Endothelial cell (in vitro differentiated cells): Measurements from ENCODE around the gene KRT17. TPM values are rescaled to one million over a fixed set of nuclear protein-coding genes. Genes with fewer than 3 reads are reported as not detected.
"Not testable (repeated sequence)": the region's sequence is repeated elsewhere in the genome, so short reads cannot be mapped to it uniquely, and the experiment has no call there.

Experiments used
- DNase-seq: peaks from one replicate; pipeline ENCODE4 v3.0.0; 2021; ENCODE audit warnings: low spot score
- H3K27ac Mint-ChIP-seq: one replicate; pipeline ENCODE4 v1.8.0; 2021; ENCODE audit warnings: mixed read lengths, inconsistent platforms; ENCODE audit not compliant: unreplicated experiment
- H3K27me3 Mint-ChIP-seq: one replicate; pipeline ENCODE4 v1.8.0; 2021; ENCODE audit warnings: mild to moderate bottlenecking, moderate library complexity, mixed read lengths, inconsistent platforms; ENCODE audit not compliant: unreplicated experiment
- H3K36me3 Mint-ChIP-seq: one replicate; pipeline ENCODE4 v1.8.0; 2021; ENCODE audit warnings: mild to moderate bottlenecking, low read depth, mixed read lengths, inconsistent platforms; ENCODE audit not compliant: unreplicated experiment
- H3K4me1 Mint-ChIP-seq: one replicate; pipeline ENCODE4 v1.8.0; 2021; ENCODE audit warnings: mild to moderate bottlenecking, mixed read lengths, inconsistent platforms; ENCODE audit not compliant: unreplicated experiment
- H3K4me3 Mint-ChIP-seq: one replicate; pipeline ENCODE4 v1.8.0; 2021; ENCODE audit warnings: mild to moderate bottlenecking, mixed read lengths, inconsistent platforms; ENCODE audit not compliant: unreplicated experiment
- H3K9me3 Mint-ChIP-seq: one replicate; pipeline ENCODE4 v1.8.0; 2021; ENCODE audit warnings: mixed read lengths, inconsistent platforms; ENCODE audit not compliant: unreplicated experiment
- CTCF ChIP-seq: fragments of 200-600 bp; sonication (generic); IDR thresholded peaks from one replicate; pipeline ENCODE4 v1.5.0; 2021; ENCODE audit warnings: antibody characterized with exemption; ENCODE audit not compliant: unreplicated experiment
- total RNA-seq: library from RNA; stranded (reverse); fragmentation: NEBNext Ultra II Directional; extraction: Animal tissue kit (Norgen Biotek cat#: 25700); gene quantifications from one replicate; pipeline ENCODE4 v1.2.1, GENCODE V29; 2021; ENCODE audit not compliant: unreplicated experiment

The KRT17 gene
- total RNA-seq, 1 donor from 2014 or later: not detected

- Mint-ChIP-seq H3K27ac (no peak overlapping the region), H3K9me3 (no peaks in the 10 kb centered on the region), H3K4me1 (no peaks in the 10 kb centered on the region), H3K4me3 (no peak overlapping the region), H3K36me3 (no peaks in the 10 kb centered on the region), H3K27me3 (peaks cover 13% of the 10 kb centered on the region)
- no peak for TF ChIP-seq CTCF
- DNase-seq: no peak
Measured at GRCh38 chr17:41583137-41584127, 40.9 kb downstream of the KRT17 start.

GRCh38 chr17:41582061-41582968 lies 42.1 kb downstream of the KRT17 start:
- H3K27ac Mint-ChIP-seq, H3K36me3 Mint-ChIP-seq, DNase-seq, H3K4me3 Mint-ChIP-seq, H3K9me3 Mint-ChIP-seq, H3K4me1 Mint-ChIP-seq: not testable (repeated sequence)
- peaks cover 20% of the 10 kb centered on the region for H3K27me3 Mint-ChIP-seq

GRCh38 chr17:41581366-41582060 lies 42.9 kb downstream of the KRT17 start:
- H3K9me3 Mint-ChIP-seq: no peaks in the 10 kb centered on the region
- no peak for DNase-seq
- peaks cover 20% of the 10 kb centered on the region for H3K27me3 Mint-ChIP-seq

GRCh38 chr17:41580687-41581365 lies 43.5 kb downstream of the KRT17 start:
- Mint-ChIP-seq H3K9me3 (no peaks in the 10 kb centered on the region), H3K27ac (no peak overlapping the region), H3K4me1 (no peaks in the 10 kb centered on the region), H3K36me3 (no peaks in the 10 kb centered on the region), H3K4me3 (no peak overlapping the region), H3K27me3 (peaks cover 20% of the 10 kb centered on the region)
- no peak for DNase-seq
- no peak for TF ChIP-seq CTCF

More at GRCh38 chr17:41581366-41582060, 42.9 kb downstream of the KRT17 start:
- H3K27ac Mint-ChIP-seq: no peak overlapping the region
- no peak overlapping the region for H3K4me3 Mint-ChIP-seq
- TF ChIP-seq CTCF: no peak
- no peaks in the 10 kb centered on the region for H3K4me1 Mint-ChIP-seq
- no peaks in the 10 kb centered on the region for H3K36me3 Mint-ChIP-seq

- Mint-ChIP-seq H3K27me3 (peaks cover 19% of the 10 kb centered on the region), H3K9me3 (no peaks in the 10 kb centered on the region), H3K27ac (peak overlapping the region; percentile 42), H3K4me1 (no peaks in the 10 kb centered on the region), H3K4me3 (no peak overlapping the region), H3K36me3 (no peaks in the 10 kb centered on the region)
- TF ChIP-seq CTCF: no peak
- DNase-seq: no peak
Measured at GRCh38 chr17:41580244-41580575, 44.2 kb downstream of the KRT17 start.
